Measurements from ENCODE around the gene SLC25A42. TPM values are rescaled to one million over a fixed set of nuclear protein-coding genes. Genes with fewer than 3 reads are reported as not detected.

The SLC25A42 gene
- total and polyA plus RNA-seq, 2 of the 13 experiments (the other 11 are each of a cell fraction or from before 2014, with no cell fraction given), result 12.8 to 18.3 TPM

DNA sequence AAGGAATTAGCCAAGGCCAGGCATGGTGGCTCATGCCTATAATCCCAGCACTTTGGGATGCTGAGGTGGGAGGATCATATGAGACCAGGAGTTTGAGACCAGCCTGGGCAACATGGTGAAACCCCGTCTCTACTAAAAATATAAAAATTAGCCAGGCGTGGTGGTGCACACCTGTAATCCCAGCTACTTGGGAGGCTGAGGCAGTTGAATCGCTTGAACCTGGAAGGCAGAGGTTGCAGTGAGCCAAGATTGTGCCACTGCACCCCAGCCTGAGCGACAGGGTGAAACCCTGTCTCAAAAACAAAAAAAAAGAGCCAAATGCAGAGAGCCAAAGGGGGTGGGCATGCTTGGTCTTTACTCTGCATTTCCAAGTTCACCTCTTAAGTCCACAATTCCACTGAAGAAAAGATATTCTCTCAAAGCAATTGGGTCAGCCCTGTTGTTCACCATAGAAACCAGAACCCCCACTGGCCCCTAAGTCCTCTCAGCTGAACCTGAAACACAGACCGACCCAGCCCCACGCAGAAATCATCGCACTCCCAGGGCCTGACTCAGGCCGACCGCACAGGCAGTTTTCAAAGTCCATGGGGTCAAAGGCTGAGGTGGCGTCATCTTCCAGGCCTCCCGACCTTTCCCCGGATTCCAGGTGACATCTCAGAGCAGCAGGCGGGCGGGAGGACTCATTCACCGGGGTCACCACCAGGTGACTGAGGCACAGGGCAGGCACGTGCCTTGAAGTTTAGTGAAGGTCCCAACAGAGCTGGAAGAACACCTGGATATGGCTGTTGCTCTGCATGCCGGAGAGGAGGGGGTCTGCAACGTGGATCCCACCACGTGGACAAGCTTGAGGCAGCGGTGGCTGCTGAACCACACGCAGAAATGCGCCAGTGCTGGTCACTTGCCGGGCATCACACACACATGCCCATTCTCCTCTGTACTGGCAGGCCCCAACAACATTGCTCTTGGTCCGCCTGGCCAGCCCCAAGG, 33.1 kb downstream of the SLC25A42 start (continued):
- TF ChIP-seq, protein P1, sequence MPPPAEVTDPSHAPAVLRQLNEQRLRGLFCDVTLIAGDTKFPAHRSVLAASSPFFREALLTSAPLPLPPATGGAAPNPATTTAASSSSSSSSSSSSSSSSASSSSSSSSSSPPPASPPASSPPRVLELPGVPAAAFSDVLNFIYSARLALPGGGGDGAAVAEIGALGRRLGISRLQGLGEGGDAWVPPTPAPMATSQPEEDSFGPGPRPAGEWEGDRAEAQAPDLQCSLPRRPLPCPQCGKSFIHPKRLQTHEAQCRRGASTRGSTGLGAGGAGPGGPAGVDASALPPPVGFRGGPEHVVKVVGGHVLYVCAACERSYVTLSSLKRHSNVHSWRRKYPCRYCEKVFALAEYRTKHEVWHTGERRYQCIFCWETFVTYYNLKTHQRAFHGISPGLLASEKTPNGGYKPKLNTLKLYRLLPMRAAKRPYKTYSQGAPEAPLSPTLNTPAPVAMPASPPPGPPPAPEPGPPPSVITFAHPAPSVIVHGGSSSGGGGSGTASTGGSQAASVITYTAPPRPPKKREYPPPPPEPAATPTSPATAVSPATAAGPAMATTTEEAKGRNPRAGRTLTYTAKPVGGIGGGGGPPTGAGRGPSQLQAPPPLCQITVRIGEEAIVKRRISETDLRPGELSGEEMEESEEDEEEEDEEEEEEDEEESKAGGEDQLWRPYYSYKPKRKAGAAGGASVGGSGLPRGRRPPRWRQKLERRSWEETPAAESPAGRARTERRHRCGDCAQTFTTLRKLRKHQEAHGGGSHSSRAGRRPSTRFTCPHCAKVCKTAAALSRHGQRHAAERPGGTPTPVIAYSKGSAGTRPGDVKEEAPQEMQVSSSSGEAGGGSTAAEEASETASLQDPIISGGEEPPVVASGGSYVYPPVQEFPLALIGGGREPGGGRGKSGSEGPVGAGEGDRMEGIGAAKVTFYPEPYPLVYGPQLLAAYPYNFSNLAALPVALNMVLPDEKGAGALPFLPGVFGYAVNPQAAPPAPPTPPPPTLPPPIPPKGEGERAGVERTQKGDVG (CRISPR knock-in tag; IDR thresholded peaks at IDR 0.05; ENCODE audit: borderline replicate concordance), result peak; percentile 88; the same call in 1 of the 2 replicates
- no peak for TF ChIP-seq JARID2 (CRISPR knock-in tag; IDR thresholded peaks at IDR 0.05; ENCODE audit: insufficient replicate concordance)
- no peak for TF ChIP-seq ZNF230 (CRISPR knock-in tag; IDR thresholded peaks at IDR 0.05)
- peak; percentile 99 for TF ChIP-seq BHLHE40 (IDR thresholded peaks at IDR 0.05; ENCODE audit: low read length)
- no peak for TF ChIP-seq ZNF841 (CRISPR knock-in tag; IDR thresholded peaks at IDR 0.05; ENCODE audit: borderline replicate concordance)
- TF ChIP-seq, protein P2, sequence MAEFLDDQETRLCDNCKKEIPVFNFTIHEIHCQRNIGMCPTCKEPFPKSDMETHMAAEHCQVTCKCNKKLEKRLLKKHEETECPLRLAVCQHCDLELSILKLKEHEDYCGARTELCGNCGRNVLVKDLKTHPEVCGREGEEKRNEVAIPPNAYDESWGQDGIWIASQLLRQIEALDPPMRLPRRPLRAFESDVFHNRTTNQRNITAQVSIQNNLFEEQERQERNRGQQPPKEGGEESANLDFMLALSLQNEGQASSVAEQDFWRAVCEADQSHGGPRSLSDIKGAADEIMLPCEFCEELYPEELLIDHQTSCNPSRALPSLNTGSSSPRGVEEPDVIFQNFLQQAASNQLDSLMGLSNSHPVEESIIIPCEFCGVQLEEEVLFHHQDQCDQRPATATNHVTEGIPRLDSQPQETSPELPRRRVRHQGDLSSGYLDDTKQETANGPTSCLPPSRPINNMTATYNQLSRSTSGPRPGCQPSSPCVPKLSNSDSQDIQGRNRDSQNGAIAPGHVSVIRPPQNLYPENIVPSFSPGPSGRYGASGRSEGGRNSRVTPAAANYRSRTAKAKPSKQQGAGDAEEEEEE (CRISPR knock-in tag; IDR thresholded peaks at IDR 0.05; ENCODE audit: borderline replicate concordance), result peak; percentile 92
- TF ChIP-seq ZNF792 (CRISPR knock-in tag; IDR thresholded peaks at IDR 0.05), result peak; percentile 69; the same call in 1 of the 2 replicates
- TF ChIP-seq ZNF569 (CRISPR knock-in tag; IDR thresholded peaks at IDR 0.05; ENCODE audit: borderline replicate concordance), result no peak
- TF ChIP-seq, protein P3, sequence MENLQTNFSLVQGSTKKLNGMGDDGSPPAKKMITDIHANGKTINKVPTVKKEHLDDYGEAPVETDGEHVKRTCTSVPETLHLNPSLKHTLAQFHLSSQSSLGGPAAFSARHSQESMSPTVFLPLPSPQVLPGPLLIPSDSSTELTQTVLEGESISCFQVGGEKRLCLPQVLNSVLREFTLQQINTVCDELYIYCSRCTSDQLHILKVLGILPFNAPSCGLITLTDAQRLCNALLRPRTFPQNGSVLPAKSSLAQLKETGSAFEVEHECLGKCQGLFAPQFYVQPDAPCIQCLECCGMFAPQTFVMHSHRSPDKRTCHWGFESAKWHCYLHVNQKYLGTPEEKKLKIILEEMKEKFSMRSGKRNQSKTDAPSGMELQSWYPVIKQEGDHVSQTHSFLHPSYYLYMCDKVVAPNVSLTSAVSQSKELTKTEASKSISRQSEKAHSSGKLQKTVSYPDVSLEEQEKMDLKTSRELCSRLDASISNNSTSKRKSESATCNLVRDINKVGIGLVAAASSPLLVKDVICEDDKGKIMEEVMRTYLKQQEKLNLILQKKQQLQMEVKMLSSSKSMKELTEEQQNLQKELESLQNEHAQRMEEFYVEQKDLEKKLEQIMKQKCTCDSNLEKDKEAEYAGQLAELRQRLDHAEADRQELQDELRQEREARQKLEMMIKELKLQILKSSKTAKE (CRISPR knock-in tag; IDR thresholded peaks at IDR 0.05; ENCODE audit: borderline replicate concordance), result peak; percentile 97
- no peak for TF ChIP-seq ZBTB8A (CRISPR knock-in tag; IDR thresholded peaks at IDR 0.05; ENCODE audit: borderline replicate concordance, low read depth)
- TF ChIP-seq SALL1 (CRISPR knock-in tag; IDR thresholded peaks at IDR 0.05), result peak; percentile 97
- TF ChIP-seq PTBP1 (IDR thresholded peaks at IDR 0.05; ENCODE audit: low read depth, low read length, poor library complexity, severe bottlenecking), result no peak
- TF ChIP-seq, protein P4, sequence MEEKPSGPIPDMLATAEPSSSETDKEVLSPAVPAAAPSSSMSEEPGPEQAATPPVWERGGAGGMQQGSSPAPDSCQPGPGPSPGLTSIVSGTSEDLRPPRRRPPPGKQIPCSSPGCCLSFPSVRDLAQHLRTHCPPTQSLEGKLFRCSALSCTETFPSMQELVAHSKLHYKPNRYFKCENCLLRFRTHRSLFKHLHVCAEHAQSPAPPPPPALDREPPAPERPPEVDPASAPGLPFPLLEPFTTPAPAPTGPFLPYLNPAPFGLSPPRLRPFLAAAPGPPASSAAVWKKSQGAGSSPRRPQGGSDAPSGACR (CRISPR knock-in tag; IDR thresholded peaks at IDR 0.05), result peak; percentile 96
- TF ChIP-seq, protein P5, sequence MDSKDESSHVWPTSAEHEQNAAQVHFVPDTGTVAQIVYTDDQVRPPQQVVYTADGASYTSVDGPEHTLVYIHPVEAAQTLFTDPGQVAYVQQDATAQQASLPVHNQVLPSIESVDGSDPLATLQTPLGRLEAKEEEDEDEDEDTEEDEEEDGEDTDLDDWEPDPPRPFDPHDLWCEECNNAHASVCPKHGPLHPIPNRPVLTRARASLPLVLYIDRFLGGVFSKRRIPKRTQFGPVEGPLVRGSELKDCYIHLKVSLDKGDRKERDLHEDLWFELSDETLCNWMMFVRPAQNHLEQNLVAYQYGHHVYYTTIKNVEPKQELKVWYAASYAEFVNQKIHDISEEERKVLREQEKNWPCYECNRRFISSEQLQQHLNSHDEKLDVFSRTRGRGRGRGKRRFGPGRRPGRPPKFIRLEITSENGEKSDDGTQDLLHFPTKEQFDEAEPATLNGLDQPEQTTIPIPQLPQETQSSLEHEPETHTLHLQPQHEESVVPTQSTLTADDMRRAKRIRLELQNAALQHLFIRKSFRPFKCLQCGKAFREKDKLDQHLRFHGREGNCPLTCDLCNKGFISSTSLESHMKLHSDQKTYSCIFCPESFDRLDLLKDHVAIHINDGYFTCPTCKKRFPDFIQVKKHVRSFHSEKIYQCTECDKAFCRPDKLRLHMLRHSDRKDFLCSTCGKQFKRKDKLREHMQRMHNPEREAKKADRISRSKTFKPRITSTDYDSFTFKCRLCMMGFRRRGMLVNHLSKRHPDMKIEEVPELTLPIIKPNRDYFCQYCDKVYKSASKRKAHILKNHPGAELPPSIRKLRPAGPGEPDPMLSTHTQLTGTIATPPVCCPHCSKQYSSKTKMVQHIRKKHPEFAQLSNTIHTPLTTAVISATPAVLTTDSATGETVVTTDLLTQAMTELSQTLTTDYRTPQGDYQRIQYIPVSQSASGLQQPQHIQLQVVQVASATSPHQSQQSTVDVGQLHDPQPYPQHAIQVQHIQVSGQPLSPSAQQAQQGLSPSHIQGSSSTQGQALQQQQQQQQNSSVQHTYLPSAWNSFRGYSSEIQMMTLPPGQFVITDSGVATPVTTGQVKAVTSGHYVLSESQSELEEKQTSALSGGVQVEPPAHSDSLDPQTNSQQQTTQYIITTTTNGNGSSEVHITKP (CRISPR knock-in tag; IDR thresholded peaks at IDR 0.05; ENCODE audit: low read depth), result peak; percentile 87

Data from HepG2 (cell line).